Astrocyte of the spinal cord (primary cell): ENCODE data around the gene CEP78.

Experiments used
- DNase-seq: peaks from one replicate; pipeline ENCODE4 v3.0.0; 2011; ENCODE audit warnings: low read depth, low spot score
- H3K4me3 ChIP-seq: 2 replicates; pipeline ENCODE4 v1.5.1; 2011; ENCODE audit warnings: low read depth, mild to moderate bottlenecking, low read length, moderate library complexity
- CTCF ChIP-seq: IDR thresholded peaks from 2 replicates; pipeline ENCODE4 v1.5.1; 2012; ENCODE audit warnings: low read depth, mild to moderate bottlenecking, low read length, inconsistent platforms
- in situ Hi-C: cut with HindIII; loops from 2 replicates; pipeline ENCODE4 v1.10.0; 2017; ENCODE audit warnings: low sequenced_read_pairs

The CEP78 gene

GRCh38 chr9:78243130-78243529 lies 7.3 kb downstream of the CEP78 start:
- no peak overlapping the region for H3K4me3 ChIP-seq
- no peak for DNase-seq
- in situ Hi-C loops = no loop called here
- no peak for TF ChIP-seq CTCF

- in situ Hi-C loops = no loop called here
- DNase-seq = no peak
- TF ChIP-seq CTCF = no peak
- H3K4me3 ChIP-seq = no peak overlapping the region
Measured at GRCh38 chr9:78245401-78245800, 9.5 kb downstream of the CEP78 start.

GRCh38 chr9:78248635-78249034 lies 12.8 kb downstream of the CEP78 start:
- TF ChIP-seq CTCF = no peak
- DNase-seq = no peak
- no peak overlapping the region for H3K4me3 ChIP-seq
- in situ Hi-C loops = no loop called here

GRCh38 chr9:78249542-78249941 lies 13.7 kb downstream of the CEP78 start:
- in situ Hi-C loops = no loop called here
- DNase-seq = no peak
- no peak overlapping the region for H3K4me3 ChIP-seq
- no peak for TF ChIP-seq CTCF

- no peak overlapping the region for H3K4me3 ChIP-seq
- DNase-seq = no peak
- in situ Hi-C loops = no loop called here
- no peak for TF ChIP-seq CTCF
Measured at GRCh38 chr9:78252616-78253015, 16.7 kb downstream of the CEP78 start.

GRCh38 chr9:78253285-78253684 lies 17.4 kb downstream of the CEP78 start:
- TF ChIP-seq CTCF = no peak
- H3K4me3 ChIP-seq = no peak overlapping the region
- DNase-seq = no peak
- in situ Hi-C loops = no loop called here

GRCh38 chr9:78261403-78262001 lies 25.6 kb downstream of the CEP78 start:
- no peak overlapping the region for H3K4me3 ChIP-seq
- peak; percentile 46 for DNase-seq
- in situ Hi-C loops = no loop called here
- peak; percentile 48 for TF ChIP-seq CTCF
